Activated CD4-positive, alpha-beta T cell treated with anti-CD3 and anti-CD28 coated beads for 36 hours (primary cell): Measurements from ENCODE around the gene HSD17B13. TPM values are rescaled to one million over a fixed set of nuclear protein-coding genes. Genes with fewer than 3 reads are reported as not detected.

Experiments
- ATAC-seq: fragments of 200-7000 bp; cut with Tn5 transposase; one replicate; pipeline ENCODE4 v1.10.0; 2021; ENCODE audit warnings: mild to moderate bottlenecking, moderate library complexity
- CTCF ChIA-PET: fragments of 350-600 bp; sonication (Branson Sonifier 250); formaldehyde crosslinking; loops from one replicate; lab custom pipeline; 2021; ENCODE audit warnings: antibody characterized with exemption; lab: Charles Lee
- POLR2A ChIA-PET: fragments of 350-600 bp; sonication (Branson Sonifier 250); formaldehyde crosslinking; loops from one replicate; lab custom pipeline; 2021; ENCODE audit warnings: antibody characterized with exemption, inconsistent platforms; lab: Charles Lee
- DNase-seq: peaks from one replicate; pipeline ENCODE4 v3.0.0-alpha.2; 2020
- H3K27ac Mint-ChIP-seq: one replicate; pipeline ENCODE4 v1.8.0; 2021; ENCODE audit warnings: mixed read lengths
- H3K27me3 Mint-ChIP-seq: one replicate; pipeline ENCODE4 v1.8.0; 2021; ENCODE audit warnings: mixed read lengths
- H3K36me3 Mint-ChIP-seq: one replicate; pipeline ENCODE4 v1.8.0; 2021; ENCODE audit warnings: low read depth, mixed read lengths
- H3K4me1 Mint-ChIP-seq: one replicate; pipeline ENCODE4 v1.8.0; 2021; ENCODE audit warnings: mixed read lengths
- H3K4me3 Mint-ChIP-seq: one replicate; pipeline ENCODE4 v1.8.0; 2021; ENCODE audit warnings: mild to moderate bottlenecking, moderate library complexity, mixed read lengths
- H3K9me3 Mint-ChIP-seq: one replicate; pipeline ENCODE4 v1.8.0; 2021; ENCODE audit warnings: low read depth, mixed read lengths
- intact Hi-C, 2 experiments: fragments of 100-400 bp; cut with DNase I in 1 of 2; cut with micrococcal nuclease in 1 of 2; formaldehyde crosslinking; loops; one replicate each; pipeline versions ENCODE4 v1.14.2 to v1.15.1; 2022 to 2024; cut with DNase I, micrococcal nuclease
- microRNA-seq: library from miRNA; unstranded; fragments of <30 nt; microRNA quantifications from one replicate; pipeline ENCODE4 v1.2.0, GENCODE V29; 2021; ENCODE audit warnings: borderline replicate concordance
- total RNA-seq, 2 experiments: library from RNA; stranded (reverse); gene quantifications; one replicate each; pipeline ENCODE4 v1.2.3, GENCODE V29; 2021

The HSD17B13 gene
- total RNA-seq, 2 experiments from 2014 or later, result not detected

DNA sequence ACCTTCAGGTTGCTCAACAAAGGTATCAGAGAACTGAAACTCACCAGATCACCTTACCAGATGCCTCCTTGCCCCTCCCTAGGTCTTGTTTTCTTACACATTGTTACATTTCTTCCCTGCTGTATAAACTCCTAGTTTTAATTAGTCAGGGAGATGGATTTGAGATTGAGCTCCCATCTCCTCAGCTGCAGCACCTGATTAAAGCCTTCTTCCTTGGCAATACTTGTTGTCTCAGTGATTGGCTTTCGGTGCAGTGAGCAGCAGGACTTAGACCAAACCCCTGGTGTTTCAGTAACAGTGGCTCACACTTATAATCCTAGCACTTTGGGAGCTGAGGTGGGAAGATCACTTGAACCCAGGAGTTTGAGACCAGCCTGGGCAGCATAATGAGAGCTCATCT is 59.8 kb downstream of the HSD17B13 start:
- no peak overlapping the region for H3K4me3 Mint-ChIP-seq
- ChIA-PET POLR2A (no interaction called here), CTCF (interaction anchor here (0.8 to 1.1 kb wide), 3 partner anchors 113 to 580 kb away, joined by 3 read pairs; no protein-coding TSS in a partner anchor)
- ATAC-seq (no peak), DNase-seq (no peak)
- no peak overlapping the region for H3K27ac Mint-ChIP-seq
- intact Hi-C loops, result no loop called here
- H3K27me3 Mint-ChIP-seq, result peaks cover 2% of the 10 kb centered on the region
- H3K4me1 Mint-ChIP-seq, result no peaks in the 10 kb centered on the region
- peaks cover 4% of the 10 kb centered on the region for H3K9me3 Mint-ChIP-seq
- H3K36me3 Mint-ChIP-seq, result no peaks in the 10 kb centered on the region

- Mint-ChIP-seq H3K4me1 (no peaks in the 10 kb centered on the region), H3K27ac (no peak overlapping the region), H3K9me3 (peaks cover 10% of the 10 kb centered on the region), H3K36me3 (no peaks in the 10 kb centered on the region), H3K27me3 (no peaks in the 10 kb centered on the region), H3K4me3 (no peak overlapping the region)
- intact Hi-C loops, result no loop called here
- ChIA-PET POLR2A (no interaction called here), CTCF (interaction anchor here (0.8 kb wide), 1 partner anchor 130 kb away, joined by 5 read pairs; no protein-coding TSS in a partner anchor)
- no peak for DNase-seq
- ATAC-seq, result no peak
Measured at GRCh38 chr4:87260477-87260876, 62.2 kb downstream of the HSD17B13 start.

DNA sequence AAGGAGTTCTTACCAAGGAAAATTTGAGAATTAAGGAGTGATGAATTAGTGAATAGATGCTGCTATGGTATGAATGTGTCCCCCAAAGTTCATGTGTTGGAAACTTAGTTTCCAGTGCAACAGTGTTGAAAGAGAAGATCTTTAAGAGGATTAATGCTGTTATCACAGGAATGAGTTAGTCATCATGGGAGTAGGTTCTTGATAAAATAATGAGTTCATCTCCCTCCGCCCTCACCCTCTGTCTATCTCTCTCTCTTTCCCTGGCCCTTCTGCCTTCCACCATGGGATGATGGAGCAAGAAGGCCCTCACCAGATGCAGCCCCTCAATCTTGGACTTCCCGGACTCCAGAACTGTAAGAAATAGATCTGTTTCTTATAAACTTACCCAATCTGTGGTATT is 64.0 kb downstream of the HSD17B13 start:
- CTCF ChIA-PET, result no interaction called here
- Mint-ChIP-seq H3K4me3 (no peak overlapping the region), H3K27ac (no peak overlapping the region), H3K9me3 (peaks cover 10% of the 10 kb centered on the region), H3K27me3 (no peaks in the 10 kb centered on the region), H3K36me3 (no peaks in the 10 kb centered on the region), H3K4me1 (no peaks in the 10 kb centered on the region)
- intact Hi-C loops, result no loop called here
- POLR2A ChIA-PET, result no interaction called here
- DNase-seq, result no peak
- no peak for ATAC-seq

DNA sequence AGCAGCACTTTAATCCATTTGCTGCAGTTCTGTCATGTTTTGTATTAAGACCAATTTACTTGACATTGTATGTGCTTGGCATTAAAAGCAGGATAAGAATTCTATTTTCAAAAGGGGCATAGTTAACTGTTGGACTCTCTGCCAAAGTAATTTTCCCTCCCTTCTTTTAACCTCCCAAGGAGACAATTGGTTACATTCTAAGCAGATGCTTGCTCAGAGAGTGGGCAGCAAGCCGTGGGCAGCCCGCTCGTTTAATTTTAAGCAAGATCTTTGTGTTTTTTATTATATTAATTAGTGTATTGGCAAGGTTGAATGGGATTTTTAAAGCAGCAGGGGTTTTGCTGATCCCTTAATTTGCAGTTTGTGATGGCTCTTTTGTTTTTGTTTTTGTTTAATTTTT is 65.2 kb downstream of the HSD17B13 start:
- H3K27ac Mint-ChIP-seq, result no peak overlapping the region
- ChIA-PET POLR2A (no interaction called here), CTCF (interaction anchor here (0.7 kb wide), 1 partner anchor 133 kb away, joined by 3 read pairs; the partner anchor contains the start of gene HSD17B11)
- ATAC-seq (no peak), DNase-seq (no peak)
- no peaks in the 10 kb centered on the region for H3K27me3 Mint-ChIP-seq
- no peaks in the 10 kb centered on the region for H3K36me3 Mint-ChIP-seq
- peaks cover 6% of the 10 kb centered on the region for H3K9me3 Mint-ChIP-seq
- H3K4me1 Mint-ChIP-seq, result no peaks in the 10 kb centered on the region
- H3K4me3 Mint-ChIP-seq, result no peak overlapping the region
- intact Hi-C loops, result no loop called here

- Mint-ChIP-seq H3K9me3 (peaks cover 6% of the 10 kb centered on the region), H3K36me3 (no peaks in the 10 kb centered on the region), H3K27ac (no peak overlapping the region), H3K4me1 (no peaks in the 10 kb centered on the region), H3K4me3 (no peak overlapping the region), H3K27me3 (peaks cover 2% of the 10 kb centered on the region)
- intact Hi-C loops, result no loop called here
- no peak for DNase-seq
- ATAC-seq, result no peak
- CTCF ChIA-PET, result no interaction called here
- POLR2A ChIA-PET, result no interaction called here
Measured at GRCh38 chr4:87255755-87256154, 66.9 kb downstream of the HSD17B13 start.

Small RNAs within 50 kb of the gene (microRNA-seq; reads per million reads assigned to microRNA genes)
- gene MIR5705, result not detected

Other genes starting within 250 kb of the HSD17B13 start
- gene KLHL8, start 102.3 kb downstream of the HSD17B13 start, total RNA-seq, result 10 to 100 TPM in 1 of 2 experiments, 1 to 10 TPM in 1; 9.8 to 10.3 TPM
- 10 to 100 TPM; 12.0 to 14.9 TPM for gene HSD17B11, start 68.3 kb upstream of the HSD17B13 start, total RNA-seq
- 10 to 100 TPM in 1 of 2 experiments, 1 to 10 TPM in 1; 9.8 to 13.3 TPM for gene NUDT9, start 99.7 kb upstream of the HSD17B13 start, total RNA-seq
- gene SPARCL1, start 206.5 kb upstream of the HSD17B13 start, total RNA-seq, result not detected